NCI-H460 (cell line): Measurements from ENCODE around the gene IFNE. TPM values are rescaled to one million over a fixed set of nuclear protein-coding genes. Genes with fewer than 3 reads are reported as not detected.

Experiments used
- DNase-seq: peaks from one replicate; pipeline ENCODE4 v3.0.0-alpha.2; 2016; ENCODE audit warnings: low read depth; ENCODE audit errors: extremely low read depth
- polyA plus RNA-seq: library from polyadenylated mRNA; depleted of rRNA; stranded (reverse); fragments of >200 nt; gene quantifications from 2 replicates; pipeline ENCODE4 v1.2.3, GENCODE V29; 2014; cell fraction: nucleus; rRNA removed
- total RNA-seq: library from RNA; depleted of rRNA; stranded (reverse); fragments of >200 nt; shearing (Covaris generic); gene quantifications from 2 replicates; pipeline ENCODE4 v1.2.3, GENCODE V29; 2014; rRNA removed

IFNE gene, protein sequence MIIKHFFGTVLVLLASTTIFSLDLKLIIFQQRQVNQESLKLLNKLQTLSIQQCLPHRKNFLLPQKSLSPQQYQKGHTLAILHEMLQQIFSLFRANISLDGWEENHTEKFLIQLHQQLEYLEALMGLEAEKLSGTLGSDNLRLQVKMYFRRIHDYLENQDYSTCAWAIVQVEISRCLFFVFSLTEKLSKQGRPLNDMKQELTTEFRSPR
- total RNA-seq, result 0.38 and 0.87 TPM in 2 replicates
- 1.3 and 6.2 TPM in 2 replicates for polyA plus RNA-seq

- no peak for DNase-seq
Measured at GRCh38 chr9:21482213-21482612, at the start of gene IFNE. Gene IFNE (minus strand): TSS chr9:21482313. CDS start chr9:21481694, 619 bp downstream.

- no peak for DNase-seq
Measured at GRCh38 chr9:21528123-21528808, 46.2 kb upstream of the IFNE start.

GRCh38 chr9:21527579-21527978, 45.5 kb upstream of the IFNE start:
- DNase-seq, result no peak

- DNase-seq, result no peak
Measured at GRCh38 chr9:21525174-21525573, 43.1 kb upstream of the IFNE start.

- no peak for DNase-seq
Measured at GRCh38 chr9:21524099-21524830, 42.2 kb upstream of the IFNE start.

GRCh38 chr9:21523021-21524014, 41.2 kb upstream of the IFNE start:
- no peak for DNase-seq

GRCh38 chr9:21522348-21522747, 40.2 kb upstream of the IFNE start:
- no peak for DNase-seq

DNA sequence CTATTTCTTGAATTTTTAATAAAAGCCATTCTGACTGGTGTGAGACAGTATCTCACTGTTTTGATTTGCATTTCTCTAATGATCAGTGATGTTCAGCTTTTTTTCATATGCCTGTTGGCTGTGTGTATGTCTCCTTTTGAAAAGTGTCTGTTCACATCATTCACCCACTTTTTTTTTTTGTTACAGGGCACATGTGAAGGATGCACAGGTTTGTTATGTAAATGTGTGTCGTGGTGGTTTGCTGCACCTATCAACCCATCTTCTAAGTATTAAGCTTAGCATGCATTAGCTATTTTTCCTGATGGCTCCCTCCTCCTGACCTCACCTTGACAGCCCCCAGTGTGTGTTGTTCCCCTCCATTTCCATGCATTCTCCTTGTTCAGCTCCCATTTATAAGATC, 39.3 kb upstream of the IFNE start:
- DNase-seq, result no peak

DNA sequence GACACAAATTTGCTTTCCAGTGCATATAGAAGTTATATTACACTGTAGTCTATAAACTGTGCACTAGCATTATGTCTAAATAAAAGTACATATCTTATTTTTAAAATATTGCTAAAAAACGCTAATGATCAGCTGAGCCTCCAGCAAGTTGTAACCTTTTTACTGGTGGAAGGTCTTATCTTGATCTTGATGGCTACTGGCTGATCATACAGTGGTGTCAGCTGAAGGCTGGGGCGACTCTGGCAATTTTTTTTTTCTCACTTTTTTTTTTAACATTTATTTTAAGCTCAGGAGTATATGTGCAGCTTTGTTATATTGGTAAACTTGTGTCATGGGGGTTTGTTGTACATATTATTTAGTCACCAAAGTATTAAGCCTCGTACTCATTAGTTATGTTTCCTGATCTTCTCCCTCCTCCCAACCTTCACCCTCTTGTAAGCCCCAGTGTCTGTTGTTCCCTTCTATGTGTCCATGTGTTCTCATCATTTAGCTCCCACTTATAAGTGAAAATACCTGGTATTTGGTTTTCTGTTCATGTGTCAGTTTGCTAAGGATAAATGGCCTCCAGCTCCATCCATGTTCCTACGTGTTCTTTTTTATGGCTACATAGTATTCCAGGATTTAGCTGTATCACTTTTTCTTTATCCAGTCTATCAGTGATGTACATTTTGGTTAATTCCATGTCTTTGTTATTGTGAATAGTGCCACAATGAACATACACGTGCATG, 38.6 kb upstream of the IFNE start:
- no peak for DNase-seq

DNA sequence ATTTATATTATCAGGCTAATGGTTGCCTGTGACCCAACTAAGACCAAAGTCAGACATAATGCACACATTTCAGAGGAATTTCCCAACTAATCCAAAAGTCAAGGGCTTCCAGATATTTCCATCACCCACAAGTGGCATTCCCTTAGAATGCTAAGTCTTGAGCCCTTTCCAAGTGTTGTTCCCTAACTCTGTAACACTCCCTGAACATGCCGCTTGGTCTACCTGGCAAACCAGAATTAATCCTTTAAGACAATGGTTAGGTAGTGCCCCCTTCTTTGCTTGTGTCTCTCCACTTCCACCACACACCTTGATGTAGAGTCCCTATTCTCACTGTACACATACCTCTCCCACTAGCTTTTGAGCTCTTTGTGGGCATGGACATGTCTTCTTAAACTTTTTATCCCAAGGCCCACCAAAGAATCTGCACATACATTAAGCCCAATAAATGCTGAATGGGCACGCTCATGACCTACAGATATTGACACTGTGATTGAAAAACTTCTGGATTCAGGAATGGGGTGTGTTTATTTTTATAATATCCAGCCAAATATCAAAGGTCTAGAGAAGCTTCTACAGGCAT, 37.8 kb upstream of the IFNE start:
- DNase-seq, result no peak

DNA sequence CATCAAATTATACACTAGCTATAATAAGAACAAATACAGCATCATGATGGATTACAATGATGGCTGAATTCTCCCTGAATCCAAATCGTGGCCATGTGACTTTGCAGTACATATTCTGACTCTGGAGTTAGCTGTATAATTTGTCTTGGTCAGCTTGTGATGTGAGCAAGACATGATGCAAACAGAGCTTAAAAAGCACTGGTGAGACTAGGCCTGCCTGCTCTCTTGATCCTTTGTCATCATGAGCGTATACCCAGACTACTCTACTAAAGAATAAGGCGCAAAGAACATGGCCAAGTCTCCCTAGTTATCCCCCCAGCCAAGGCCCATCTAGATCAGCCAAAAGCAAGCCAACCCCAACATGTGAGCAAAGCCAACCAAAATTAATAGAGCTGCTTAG, 34.7 kb upstream of the IFNE start:
- no peak for DNase-seq

GRCh38 chr9:21513431-21513830, 31.3 kb upstream of the IFNE start:
- no peak for DNase-seq

- DNase-seq, result no peak
Measured at GRCh38 chr9:21510806-21511205, 28.7 kb upstream of the IFNE start.

- no peak for DNase-seq
Measured at GRCh38 chr9:21507483-21507790, 25.3 kb upstream of the IFNE start.

- no peak for DNase-seq
Measured at GRCh38 chr9:21506626-21507482, 24.7 kb upstream of the IFNE start.

GRCh38 chr9:21505425-21506179, 23.5 kb upstream of the IFNE start:
- DNase-seq, result no peak

DNA sequence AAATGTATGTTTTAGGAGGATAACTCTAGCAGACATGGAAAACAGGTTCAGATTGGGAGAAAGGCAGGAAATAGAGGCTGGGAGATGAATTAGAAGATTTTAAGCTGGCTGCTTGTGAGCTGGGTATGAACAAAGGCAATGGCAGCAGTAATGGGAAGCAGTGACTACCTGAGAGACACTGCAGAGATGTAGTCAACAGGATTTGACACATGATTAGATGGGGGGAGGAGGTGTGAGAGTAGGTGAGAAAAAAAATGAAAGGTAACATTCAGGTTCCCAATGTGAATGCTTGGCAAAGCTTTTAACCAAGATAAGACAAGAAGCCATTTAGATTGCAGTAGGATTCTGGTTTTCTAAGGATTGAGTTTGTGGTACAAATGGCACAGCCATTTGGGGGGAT, 22.8 kb upstream of the IFNE start:
- no peak for DNase-seq

DNA sequence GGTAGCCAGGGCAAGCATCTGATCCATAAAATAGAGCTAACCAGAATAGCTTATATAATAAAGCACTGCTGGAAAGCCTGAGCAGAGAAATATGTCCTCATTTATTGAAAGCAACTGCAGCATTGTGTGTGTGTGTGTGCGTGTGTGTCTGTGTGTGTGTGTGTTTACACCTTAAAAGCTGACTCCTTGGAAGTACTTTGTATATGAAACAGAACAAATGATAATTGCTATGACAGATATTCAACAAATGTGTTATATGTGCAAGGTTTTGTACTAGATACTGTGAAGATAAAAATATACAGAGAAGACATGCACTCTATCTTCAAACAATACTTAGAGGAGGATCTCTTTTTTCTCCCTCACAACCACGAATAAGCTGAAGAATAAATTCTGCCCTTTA, 22.0 kb upstream of the IFNE start:
- no peak for DNase-seq
